GM12873 (cell line): Measurements from ENCODE around the gene GTPBP6.

ENCODE experiments used
- CTCF ChIP-seq: IDR thresholded peaks from 2 replicates; pipeline ENCODE4 v1.5.1; 2012; ENCODE audit warnings: low read depth, mild to moderate bottlenecking, moderate library complexity, low read length, control low read depth; ENCODE audit not compliant: insufficient read depth; ENCODE audit errors: missing control alignments

GTPBP6 gene

GRCh38 chrX:275967-276580 is 42.5 kb downstream of the GTPBP6 start:
- no peak for TF ChIP-seq CTCF

GRCh38 chrX:275476-275966 is 43.1 kb downstream of the GTPBP6 start:
- TF ChIP-seq CTCF: no peak

GRCh38 chrX:274904-275475 is 43.6 kb downstream of the GTPBP6 start:
- no peak for TF ChIP-seq CTCF

GRCh38 chrX:270848-271367 is 47.7 kb downstream of the GTPBP6 start:
- no peak for TF ChIP-seq CTCF

GRCh38 chrX:267771-268261 is 50.8 kb downstream of the GTPBP6 start:
- TF ChIP-seq CTCF: no peak

GRCh38 chrX:265502-265901 is 53.1 kb downstream of the GTPBP6 start:
- no peak for TF ChIP-seq CTCF

GRCh38 chrX:264634-265455 is 53.8 kb downstream of the GTPBP6 start:
- TF ChIP-seq CTCF: no peak
